Endodermal cell (in vitro differentiated cells): ENCODE measurements around the gene MICAL3. TPM values are rescaled to one million over a fixed set of nuclear protein-coding genes. Genes with fewer than 3 reads are reported as not detected.

Experiments used
- DNase-seq: peaks from one replicate; pipeline ENCODE4 v3.0.0-alpha.2; 2017
- H3K27ac ChIP-seq: 2 replicates; pipeline ENCODE4 v1.5.1; 2013; ENCODE audit warnings: mild to moderate bottlenecking, low read depth, low read length, moderate library complexity
- H3K27me3 ChIP-seq: 2 replicates; pipeline ENCODE4 v1.6.1; 2013; ENCODE audit warnings: mild to moderate bottlenecking, low read length, moderate library complexity; ENCODE audit not compliant: insufficient read depth, control insufficient read depth, poor library complexity, severe bottlenecking
- H3K36me3 ChIP-seq: 2 replicates; pipeline ENCODE4 v1.7.0; 2013; ENCODE audit warnings: mild to moderate bottlenecking, low read length, moderate library complexity; ENCODE audit not compliant: control insufficient read depth, insufficient read depth
- H3K4me1 ChIP-seq: one replicate; pipeline ENCODE4 v1.7.0; 2013; ENCODE audit warnings: low read length; ENCODE audit not compliant: control insufficient read depth, insufficient read depth
- H3K4me3 ChIP-seq: 2 replicates; pipeline ENCODE4 v1.5.1; 2013; ENCODE audit warnings: mild to moderate bottlenecking, low read length, moderate library complexity
- H3K9ac ChIP-seq: 2 replicates; pipeline ENCODE4 v1.6.1; 2013; ENCODE audit warnings: mild to moderate bottlenecking, low read length, moderate library complexity; ENCODE audit not compliant: poor library complexity, severe bottlenecking; ENCODE audit errors: extremely low read depth
- H3K9me3 ChIP-seq: 2 replicates; pipeline ENCODE4 v1.6.1; 2013; ENCODE audit warnings: mild to moderate bottlenecking, low read length, moderate library complexity; ENCODE audit not compliant: control insufficient read depth
- H3K27ac Mint-ChIP-seq: 2 replicates; pipeline ENCODE4 v1.8.0; 2020; ENCODE audit warnings: mixed read lengths
- H3K27me3 Mint-ChIP-seq: 2 replicates; pipeline ENCODE4 v1.8.0; 2021; ENCODE audit warnings: mild to moderate bottlenecking, mixed read lengths; ENCODE audit not compliant: insufficient read depth
- H3K36me3 Mint-ChIP-seq: 2 replicates; pipeline ENCODE4 v1.8.0; 2020; ENCODE audit warnings: low read depth, mixed read lengths
- H3K4me1 Mint-ChIP-seq: 2 replicates; pipeline ENCODE4 v1.8.0; 2020; ENCODE audit warnings: mixed read lengths
- H3K4me3 Mint-ChIP-seq: 2 replicates; pipeline ENCODE4 v1.8.0; 2020; ENCODE audit warnings: mild to moderate bottlenecking, moderate library complexity, mixed read lengths
- H3K9me3 Mint-ChIP-seq: 2 replicates; pipeline ENCODE4 v1.8.0; 2020; ENCODE audit warnings: mild to moderate bottlenecking, mixed read lengths
- WGBS, 2 experiments: methylation state at CpG; one replicate each; pipeline versions ENCODE4 v1.1.5 to v1.1.7; 2013; ENCODE audit warnings: missing lambda C conversion rate in 2 of 2, mixed read lengths in 1 of 2; ENCODE audit not compliant: insufficient coverage in 1 of 2, insufficient read length in 1 of 2; 5-methylcytosine and 5-hydroxymethylcytosine counted together
- total RNA-seq, 2 donors: library from RNA; stranded (reverse); fragmentation: NEBNext Ultra II Directional in 1 of 2; extraction: Animal tissue kit (Norgen Biotek cat#: 25700) in 1 of 2; gene quantifications; 2 replicates in 1 of 2; 3 replicates in 1 of 2; pipeline ENCODE4 v1.2.1, GENCODE V29; 2021
- TF ChIP-seq, protein P1 (sequence below): fragments of 200-600 bp; sonication (generic); conservative IDR thresholded peaks from 2 replicates; pipeline ENCODE4 v1.5.0; 2021; ENCODE audit warnings: antibody characterized with exemption, mild to moderate bottlenecking

MICAL3 gene
- total RNA-seq, 2 donors from 2014 or later: 42.8 to 48.1 TPM

DNA sequence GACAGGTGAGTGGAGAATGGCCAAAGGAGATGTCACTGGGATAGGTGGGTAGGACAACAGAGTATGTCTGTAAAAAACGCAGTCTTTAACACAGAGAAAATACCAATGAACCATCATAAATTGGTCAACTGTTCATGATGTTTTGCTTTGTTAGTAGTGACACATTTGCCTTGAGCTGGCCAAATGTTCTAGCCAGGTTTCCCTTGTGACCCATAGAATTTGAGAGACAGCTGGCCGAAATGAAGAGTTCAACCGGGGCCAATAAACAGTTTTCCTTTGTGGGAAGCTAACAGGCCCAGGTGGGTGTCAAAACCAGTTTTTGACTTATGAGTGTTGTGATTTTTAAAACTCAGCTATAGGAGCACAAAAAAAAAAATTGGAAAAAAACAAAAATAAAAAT is 133.5 kb downstream of the MICAL3 start:
- Histone ChIP-seq H3K4me3 (no peak overlapping the region), H3K9me3 (no peaks in the 10 kb centered on the region), H3K27ac (no peak overlapping the region), H3K27me3 (no peaks in the 10 kb centered on the region), H3K9ac (no peak overlapping the region), H3K36me3 (peaks cover 54% of the 10 kb centered on the region), H3K4me1 (no peaks in the 10 kb centered on the region)
- H3K4me3 Mint-ChIP-seq: no peak overlapping the region
- no peak overlapping the region for H3K27ac Mint-ChIP-seq
- no peak for DNase-seq
- H3K4me1 Mint-ChIP-seq: no peaks in the 10 kb centered on the region
- H3K9me3 Mint-ChIP-seq: no peaks in the 10 kb centered on the region
- WGBS, 2 experiments: 90% methylated on average over 3 of the region's 3 CpGs
- H3K36me3 Mint-ChIP-seq: peaks cover 40% of the 10 kb centered on the region
- no peaks in the 10 kb centered on the region for H3K27me3 Mint-ChIP-seq
- TF ChIP-seq, protein P1, sequence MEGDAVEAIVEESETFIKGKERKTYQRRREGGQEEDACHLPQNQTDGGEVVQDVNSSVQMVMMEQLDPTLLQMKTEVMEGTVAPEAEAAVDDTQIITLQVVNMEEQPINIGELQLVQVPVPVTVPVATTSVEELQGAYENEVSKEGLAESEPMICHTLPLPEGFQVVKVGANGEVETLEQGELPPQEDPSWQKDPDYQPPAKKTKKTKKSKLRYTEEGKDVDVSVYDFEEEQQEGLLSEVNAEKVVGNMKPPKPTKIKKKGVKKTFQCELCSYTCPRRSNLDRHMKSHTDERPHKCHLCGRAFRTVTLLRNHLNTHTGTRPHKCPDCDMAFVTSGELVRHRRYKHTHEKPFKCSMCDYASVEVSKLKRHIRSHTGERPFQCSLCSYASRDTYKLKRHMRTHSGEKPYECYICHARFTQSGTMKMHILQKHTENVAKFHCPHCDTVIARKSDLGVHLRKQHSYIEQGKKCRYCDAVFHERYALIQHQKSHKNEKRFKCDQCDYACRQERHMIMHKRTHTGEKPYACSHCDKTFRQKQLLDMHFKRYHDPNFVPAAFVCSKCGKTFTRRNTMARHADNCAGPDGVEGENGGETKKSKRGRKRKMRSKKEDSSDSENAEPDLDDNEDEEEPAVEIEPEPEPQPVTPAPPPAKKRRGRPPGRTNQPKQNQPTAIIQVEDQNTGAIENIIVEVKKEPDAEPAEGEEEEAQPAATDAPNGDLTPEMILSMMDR: no peak

DNA sequence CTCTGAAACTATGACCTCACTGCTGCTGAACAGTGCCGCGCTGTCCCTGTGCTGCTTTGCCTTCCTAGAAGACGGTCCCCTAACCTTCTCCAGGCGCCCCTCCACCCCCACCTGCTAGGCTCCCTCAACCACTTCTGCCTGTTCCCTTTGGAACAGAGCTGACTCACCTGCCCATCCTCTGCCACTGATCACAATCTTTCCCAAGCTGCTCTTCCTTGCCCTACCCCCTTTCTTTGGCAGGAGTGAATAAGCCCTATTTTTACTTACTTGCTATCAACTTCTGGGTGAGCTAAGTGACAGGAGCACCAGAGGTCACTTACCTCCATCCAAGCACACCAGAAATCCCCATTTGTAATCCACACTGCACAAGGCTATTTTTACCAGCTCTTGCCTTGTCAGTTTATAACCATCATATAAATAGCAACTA is 134.1 kb downstream of the MICAL3 start:
- H3K27ac Mint-ChIP-seq: peak overlapping the region; percentile 15
- 97% methylated on average over 4 of the region's 4 CpGs; no CpG with 5 or more reads in 1 of the 2 experiments for WGBS, 2 experiments
- Histone ChIP-seq H3K4me1 (no peaks in the 10 kb centered on the region), H3K27me3 (no peaks in the 10 kb centered on the region), H3K36me3 (peaks cover 53% of the 10 kb centered on the region), H3K4me3 (no peak overlapping the region), H3K27ac (no peak overlapping the region), H3K9me3 (no peaks in the 10 kb centered on the region), H3K9ac (no peak overlapping the region)
- no peaks in the 10 kb centered on the region for H3K9me3 Mint-ChIP-seq
- DNase-seq: no peak
- H3K27me3 Mint-ChIP-seq: no peaks in the 10 kb centered on the region
- no peak overlapping the region for H3K4me3 Mint-ChIP-seq
- TF ChIP-seq, protein P1: no peak
- peaks cover 39% of the 10 kb centered on the region for H3K36me3 Mint-ChIP-seq
- H3K4me1 Mint-ChIP-seq: no peaks in the 10 kb centered on the region

GRCh38 chr22:17888855-17889254 is 135.5 kb downstream of the MICAL3 start:
- TF ChIP-seq, protein P1: peak; percentile 79
- Histone ChIP-seq H3K4me1 (no peaks in the 10 kb centered on the region), H3K27me3 (no peaks in the 10 kb centered on the region), H3K9ac (no peak overlapping the region), H3K9me3 (no peaks in the 10 kb centered on the region), H3K36me3 (peaks cover 60% of the 10 kb centered on the region), H3K4me3 (no peak overlapping the region), H3K27ac (no peak overlapping the region)
- no peak overlapping the region for H3K27ac Mint-ChIP-seq
- peaks cover 34% of the 10 kb centered on the region for H3K36me3 Mint-ChIP-seq
- H3K9me3 Mint-ChIP-seq: no peaks in the 10 kb centered on the region
- 50 to 51% methylated on average over 1 to 7 of the region's 7 CpGs for whole genome bisulfite sequencing, 2 experiments
- DNase-seq: peak; percentile 84
- no peak overlapping the region for H3K4me3 Mint-ChIP-seq
- H3K27me3 Mint-ChIP-seq: no peaks in the 10 kb centered on the region
- no peaks in the 10 kb centered on the region for H3K4me1 Mint-ChIP-seq
